Measurements from ENCODE around the gene PLA2G15.

PLA2G15 gene

DNA sequence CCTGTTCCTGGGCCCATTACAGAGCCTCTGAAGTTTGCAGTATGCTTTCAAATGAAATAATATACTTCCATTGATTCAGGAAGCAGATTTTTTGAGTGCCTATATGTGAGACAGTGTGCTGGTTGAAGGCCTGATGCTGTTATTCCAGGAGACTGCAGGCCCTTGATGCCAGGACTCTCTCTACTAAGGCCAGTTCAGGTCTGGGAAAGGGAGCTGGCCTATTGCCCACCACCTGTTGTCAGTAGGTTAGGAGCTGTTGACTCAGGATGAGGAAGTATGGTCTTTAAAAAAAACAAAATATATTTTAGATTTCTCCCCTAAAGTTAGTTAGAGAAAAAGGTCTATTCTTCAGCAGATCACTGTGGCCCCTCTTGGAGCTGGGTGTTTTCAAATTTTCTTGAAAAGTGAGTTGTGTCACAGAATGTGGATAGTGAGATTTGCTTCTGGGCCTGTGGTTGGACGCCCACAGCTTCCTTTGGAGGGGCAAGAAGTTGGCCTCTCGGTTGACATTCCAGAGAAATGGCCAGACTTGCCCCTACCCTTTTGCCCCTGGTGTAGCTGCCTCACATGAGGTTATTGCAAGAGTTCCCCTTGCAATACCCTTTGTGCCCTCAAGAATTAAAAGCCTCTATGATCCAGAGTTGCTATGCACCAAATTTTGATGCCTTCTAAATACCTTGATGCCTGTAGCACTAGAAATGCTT lies 17.2 kb upstream of the PLA2G15 start:
- no peak for DNase-seq (ENCODE audit: low spot score)
- Histone ChIP-seq H3K4me3 (ENCODE audit: severe bottlenecking) (no peak overlapping the region), H3K27me3 (ENCODE audit: insufficient read depth, poor library complexity, severe bottlenecking) (no peaks in the 10 kb centered on the region), H3K27ac (ENCODE audit: poor library complexity, severe bottlenecking) (no peak overlapping the region), H3K36me3 (ENCODE audit: low read depth) (peaks cover 31% of the 10 kb centered on the region), H3K4me1 (ENCODE audit: insufficient read depth, poor library complexity, severe bottlenecking) (no peaks in the 10 kb centered on the region), H3K9me3 (ENCODE audit: severe bottlenecking) (no peaks in the 10 kb centered on the region)
- no peak for ATAC-seq (ENCODE audit: low read depth)
- TF ChIP-seq, protein P1, sequence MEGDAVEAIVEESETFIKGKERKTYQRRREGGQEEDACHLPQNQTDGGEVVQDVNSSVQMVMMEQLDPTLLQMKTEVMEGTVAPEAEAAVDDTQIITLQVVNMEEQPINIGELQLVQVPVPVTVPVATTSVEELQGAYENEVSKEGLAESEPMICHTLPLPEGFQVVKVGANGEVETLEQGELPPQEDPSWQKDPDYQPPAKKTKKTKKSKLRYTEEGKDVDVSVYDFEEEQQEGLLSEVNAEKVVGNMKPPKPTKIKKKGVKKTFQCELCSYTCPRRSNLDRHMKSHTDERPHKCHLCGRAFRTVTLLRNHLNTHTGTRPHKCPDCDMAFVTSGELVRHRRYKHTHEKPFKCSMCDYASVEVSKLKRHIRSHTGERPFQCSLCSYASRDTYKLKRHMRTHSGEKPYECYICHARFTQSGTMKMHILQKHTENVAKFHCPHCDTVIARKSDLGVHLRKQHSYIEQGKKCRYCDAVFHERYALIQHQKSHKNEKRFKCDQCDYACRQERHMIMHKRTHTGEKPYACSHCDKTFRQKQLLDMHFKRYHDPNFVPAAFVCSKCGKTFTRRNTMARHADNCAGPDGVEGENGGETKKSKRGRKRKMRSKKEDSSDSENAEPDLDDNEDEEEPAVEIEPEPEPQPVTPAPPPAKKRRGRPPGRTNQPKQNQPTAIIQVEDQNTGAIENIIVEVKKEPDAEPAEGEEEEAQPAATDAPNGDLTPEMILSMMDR (IDR thresholded peaks at IDR 0.05; ENCODE audit: poor library complexity, severe bottlenecking), result no peak

DNA sequence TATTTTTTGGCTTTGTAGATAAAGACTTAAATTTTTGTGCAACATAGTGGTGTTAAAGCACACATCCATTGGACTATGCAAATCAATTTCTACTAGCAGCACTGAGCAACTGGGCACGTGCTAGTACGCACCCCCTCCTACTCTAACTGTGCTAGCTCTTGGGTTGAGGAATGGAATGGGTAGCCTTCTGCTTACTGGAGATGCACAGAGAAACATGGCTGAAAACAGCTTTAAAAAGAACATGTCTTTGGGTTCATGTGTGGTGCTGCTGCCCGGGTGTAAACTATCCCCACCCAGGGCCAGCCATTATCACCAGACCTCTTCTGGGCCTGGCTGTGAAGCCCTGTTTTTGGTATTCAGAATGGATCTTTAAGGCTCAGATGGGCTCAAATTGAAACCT lies 16.5 kb upstream of the PLA2G15 start:
- DNase-seq (ENCODE audit: low spot score) (no peak), ATAC-seq (ENCODE audit: low read depth) (no peak)
- Histone ChIP-seq H3K4me1 (ENCODE audit: insufficient read depth, poor library complexity, severe bottlenecking) (peaks cover 2% of the 10 kb centered on the region), H3K27ac (ENCODE audit: poor library complexity, severe bottlenecking) (no peak overlapping the region), H3K36me3 (ENCODE audit: low read depth) (peaks cover 37% of the 10 kb centered on the region), H3K4me3 (ENCODE audit: severe bottlenecking) (no peak overlapping the region), H3K27me3 (ENCODE audit: insufficient read depth, poor library complexity, severe bottlenecking) (no peaks in the 10 kb centered on the region), H3K9me3 (ENCODE audit: severe bottlenecking) (no peaks in the 10 kb centered on the region)
- TF ChIP-seq, protein P1 (IDR thresholded peaks at IDR 0.05; ENCODE audit: poor library complexity, severe bottlenecking), result no peak

DNA sequence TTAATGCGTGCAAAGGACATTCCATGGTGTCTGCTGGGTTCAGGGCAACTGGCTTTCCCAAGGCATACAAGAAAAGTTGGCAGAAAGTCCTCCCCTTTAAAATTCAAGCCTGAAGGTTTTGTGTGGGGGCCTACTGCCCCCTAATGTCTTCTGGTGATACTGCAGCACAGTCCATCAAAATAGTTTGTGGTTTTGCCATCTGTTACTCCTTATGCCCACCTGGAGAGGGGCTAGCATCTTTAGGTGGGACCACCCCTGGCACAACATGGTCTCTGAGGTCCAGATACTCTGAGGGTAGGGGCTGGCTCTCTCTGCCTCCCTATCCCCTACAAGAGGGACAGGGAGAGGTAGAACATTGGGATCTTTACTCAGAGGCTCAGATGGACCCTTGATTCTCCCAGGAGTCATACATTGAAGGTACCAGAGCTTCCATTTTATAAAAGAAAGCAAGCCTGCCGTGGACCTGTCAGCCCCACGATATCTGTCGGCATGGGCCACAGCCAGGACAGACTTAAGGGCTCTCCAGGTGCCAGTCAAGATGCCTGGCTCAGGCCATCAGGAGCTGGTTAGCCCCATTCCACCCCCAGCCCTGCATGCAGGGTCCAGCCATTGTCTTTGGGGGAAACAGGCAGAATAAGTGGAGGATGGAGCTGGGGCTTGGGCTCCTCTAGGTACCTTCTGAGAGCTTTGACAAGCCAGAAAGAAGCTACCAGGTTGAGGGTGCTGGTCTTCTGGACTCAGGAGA lies 15.6 kb upstream of the PLA2G15 start:
- no peak overlapping the region for H3K27ac ChIP-seq (ENCODE audit: poor library complexity, severe bottlenecking)
- peaks cover 11% of the 10 kb centered on the region for H3K4me1 ChIP-seq (ENCODE audit: insufficient read depth, poor library complexity, severe bottlenecking)
- ATAC-seq (ENCODE audit: low read depth), result no peak
- no peak for DNase-seq (ENCODE audit: low spot score)
- no peak overlapping the region for H3K4me3 ChIP-seq (ENCODE audit: severe bottlenecking)
- TF ChIP-seq, protein P1 (IDR thresholded peaks at IDR 0.05; ENCODE audit: poor library complexity, severe bottlenecking), result peak; percentile 90
- no peaks in the 10 kb centered on the region for H3K9me3 ChIP-seq (ENCODE audit: severe bottlenecking)
- H3K27me3 ChIP-seq (ENCODE audit: insufficient read depth, poor library complexity, severe bottlenecking), result no peaks in the 10 kb centered on the region
- peaks cover 37% of the 10 kb centered on the region for H3K36me3 ChIP-seq (ENCODE audit: low read depth)

DNA sequence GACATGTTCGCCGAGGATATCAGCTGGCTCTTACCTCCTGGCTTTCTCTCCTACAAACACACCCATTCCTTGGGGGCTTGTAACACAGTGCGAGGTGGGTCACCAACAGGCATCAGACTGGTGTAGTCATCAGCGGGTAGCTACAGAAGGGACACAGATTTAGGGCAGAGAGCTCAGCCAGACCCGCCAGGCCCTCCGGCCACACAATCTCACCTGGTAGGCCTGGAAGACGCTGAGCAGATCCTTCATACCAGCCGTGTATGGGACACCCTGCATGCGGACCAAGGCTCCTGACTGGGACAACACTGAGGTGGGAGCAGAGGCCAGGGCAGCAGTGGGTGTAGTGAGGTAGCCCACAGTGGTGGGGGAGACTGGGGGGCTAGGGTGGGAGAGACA lies 15.0 kb upstream of the PLA2G15 start:
- Histone ChIP-seq H3K27ac (ENCODE audit: poor library complexity, severe bottlenecking) (no peak overlapping the region), H3K27me3 (ENCODE audit: insufficient read depth, poor library complexity, severe bottlenecking) (no peaks in the 10 kb centered on the region), H3K4me1 (ENCODE audit: insufficient read depth, poor library complexity, severe bottlenecking) (peaks cover 12% of the 10 kb centered on the region), H3K9me3 (ENCODE audit: severe bottlenecking) (no peaks in the 10 kb centered on the region), H3K36me3 (ENCODE audit: low read depth) (peaks cover 37% of the 10 kb centered on the region), H3K4me3 (ENCODE audit: severe bottlenecking) (no peak overlapping the region)
- no peak for DNase-seq (ENCODE audit: low spot score)
- TF ChIP-seq, protein P1 (IDR thresholded peaks at IDR 0.05; ENCODE audit: poor library complexity, severe bottlenecking), result no peak
- ATAC-seq (ENCODE audit: low read depth), result no peak

DNA sequence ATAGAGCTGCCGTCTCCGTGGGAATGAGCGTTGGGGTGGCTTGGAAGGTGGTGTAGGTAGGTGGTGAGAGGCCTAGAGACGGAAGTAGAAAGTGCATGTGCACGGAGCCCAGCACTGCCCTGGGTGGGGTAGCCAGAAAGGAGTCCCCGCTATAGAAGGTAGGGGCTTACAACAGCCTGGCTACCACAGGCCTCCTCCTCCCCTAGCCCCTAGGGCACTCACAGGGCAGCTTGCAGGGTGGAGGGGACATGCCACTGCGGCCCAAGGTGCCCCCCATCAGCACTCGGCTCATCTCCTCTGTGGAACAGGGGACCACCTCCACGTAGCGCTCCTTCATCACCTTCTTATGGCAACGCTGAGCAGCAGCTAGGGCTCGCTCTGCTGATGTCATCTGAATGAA lies 14.2 kb upstream of the PLA2G15 start:
- ATAC-seq (ENCODE audit: low read depth) (no peak), DNase-seq (ENCODE audit: low spot score) (no peak)
- H3K27me3 ChIP-seq (ENCODE audit: insufficient read depth, poor library complexity, severe bottlenecking), result no peaks in the 10 kb centered on the region
- no peaks in the 10 kb centered on the region for H3K9me3 ChIP-seq (ENCODE audit: severe bottlenecking)
- H3K4me1 ChIP-seq (ENCODE audit: insufficient read depth, poor library complexity, severe bottlenecking), result peaks cover 12% of the 10 kb centered on the region
- H3K4me3 ChIP-seq (ENCODE audit: severe bottlenecking), result no peak overlapping the region
- H3K27ac ChIP-seq (ENCODE audit: poor library complexity, severe bottlenecking), result no peak overlapping the region
- peaks cover 37% of the 10 kb centered on the region for H3K36me3 ChIP-seq (ENCODE audit: low read depth)
- TF ChIP-seq, protein P1 (IDR thresholded peaks at IDR 0.05; ENCODE audit: poor library complexity, severe bottlenecking), result no peak

All from RWPE2 (cell line).